Peyer's patch (tissue), 4 donors: ENCODE measurements around the gene GPS1. TPM values are rescaled to one million over a fixed set of nuclear protein-coding genes. Genes with fewer than 3 reads are reported as not detected.

Experiments used
- DNase-seq, 3 donors: peaks; one replicate each; pipeline ENCODE4 v3.0.0-alpha.2; 2017 to 2019
- H3K27ac ChIP-seq, 4 donors: fragments of 200-600 bp; sonication (generic); one replicate each; pipeline ENCODE4 v1.5.1; 2016 to 2019
- H3K27me3 ChIP-seq, 2 donors: fragments of 200-600 bp; sonication (generic); one replicate each; pipeline ENCODE4 v1.5.1; 2019
- H3K36me3 ChIP-seq, 3 donors: fragments of 200-600 bp; sonication (generic); one replicate each; pipeline ENCODE4 v1.5.1; 2016 to 2019
- H3K4me1 ChIP-seq, 4 donors: fragments of 200-600 bp; sonication (generic); one replicate each; pipeline ENCODE4 v1.5.1; 2016 to 2019
- H3K4me3 ChIP-seq, 4 donors: fragments of 200-600 bp; sonication (generic); 1 replicate in 3 of 4; 2 replicates in 1 of 4; pipeline ENCODE4 v1.5.1; 2016 to 2019; ENCODE audit warnings: mild to moderate bottlenecking in 1 of 4
- H3K9me3 ChIP-seq, 4 donors: fragments of 200-600 bp; sonication (generic); one replicate each; pipeline ENCODE4 v1.5.1; 2016 to 2019; ENCODE audit warnings: mild to moderate bottlenecking in 1 of 4
- CTCF ChIP-seq, 6 experiments: fragments of 450-650 bp in 4 of 6; fragments of 200-600 bp in 2 of 6; sonication (generic) in 1 of 6; IDR thresholded peaks; one replicate each; pipeline ENCODE4 v1.5.1; 2017 to 2019; ENCODE audit warnings: antibody characterized with exemption in 6 of 6, mild to moderate bottlenecking in 3 of 6, moderate library complexity in 1 of 6
- POLR2A ChIP-seq, 2 donors: fragments of 450-650 bp; IDR thresholded peaks; one replicate each; pipeline ENCODE4 v1.5.1; 2017; ENCODE audit warnings: antibody characterized with exemption in 2 of 2, mild to moderate bottlenecking in 2 of 2, moderate library complexity in 2 of 2
- total RNA-seq, 4 donors: library from RNA; depleted of rRNA; stranded (reverse); fragments of >200 nt; gene quantifications; one replicate each; pipeline ENCODE4 v1.1.0, GENCODE V29; 2016

The GPS1 gene
- total RNA-seq, 4 donors from 2014 or later, result 69.2 to 138 (median 88.5) TPM

DNA sequence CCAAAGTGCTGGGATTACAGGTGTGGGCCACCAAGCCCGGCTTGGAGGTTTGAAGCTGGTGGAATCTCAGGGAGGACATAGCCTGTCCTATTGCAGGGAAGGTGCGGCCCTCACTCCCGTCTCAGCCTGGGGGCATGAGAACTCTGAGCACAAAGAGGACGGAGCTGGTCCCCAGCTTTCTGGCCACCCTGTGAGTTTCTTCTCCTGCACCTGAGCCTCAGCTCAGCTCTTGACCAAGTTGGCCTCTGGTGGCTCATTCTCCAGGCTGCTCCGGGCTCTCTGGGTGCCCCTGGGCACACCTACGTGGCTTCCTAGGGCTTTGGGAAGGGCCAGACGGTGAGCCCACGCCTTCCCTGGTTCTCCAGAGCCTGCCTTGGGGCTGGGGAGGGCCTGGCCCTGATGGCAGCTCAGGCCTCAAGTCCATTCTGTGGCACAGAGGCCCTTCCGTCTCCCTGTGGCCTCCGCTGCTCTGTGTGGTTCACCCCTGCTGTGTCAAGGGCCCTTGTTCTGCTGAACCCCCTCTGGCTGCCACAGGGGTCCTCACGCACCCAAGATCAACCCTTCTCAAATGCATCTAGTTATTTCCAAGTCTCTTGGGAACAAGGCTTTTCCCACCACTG is 53.2 kb downstream of the GPS1 start:
- Histone ChIP-seq H3K4me3 (no peak overlapping the region), H3K4me1 (peaks cover 13 to 33% (median 24%) of the 10 kb centered on the region in 4 donors), H3K27ac (peak overlapping the region in 1 of 4 donors; percentile 87), H3K9me3 (no peaks in the 10 kb centered on the region), H3K27me3 (no peaks in the 10 kb centered on the region), H3K36me3 (no peaks in the 10 kb centered on the region)
- no peak for DNase-seq
- no peak for TF ChIP-seq CTCF (IDR thresholded peaks at IDR 0.05)
- no peak for TF ChIP-seq POLR2A (IDR thresholded peaks at IDR 0.05)

GRCh38 chr17:82105417-82105881 is 53.8 kb downstream of the GPS1 start:
- no peak for TF ChIP-seq POLR2A (IDR thresholded peaks at IDR 0.05)
- no peak for TF ChIP-seq CTCF (IDR thresholded peaks at IDR 0.05)
- no peaks in the 10 kb centered on the region for H3K9me3 ChIP-seq
- H3K27me3 ChIP-seq, result no peaks in the 10 kb centered on the region
- no peaks in the 10 kb centered on the region for H3K36me3 ChIP-seq
- no peak for DNase-seq
- H3K4me1 ChIP-seq, result peaks cover 13 to 29% (median 19%) of the 10 kb centered on the region in 4 donors
- peak overlapping the region; percentile 76 to 87 (median 80) for H3K27ac ChIP-seq
- H3K4me3 ChIP-seq, result peak overlapping the region in 3 of 4 donors; percentile 35 to 48 (median 40)

GRCh38 chr17:82105882-82106687 is 54.4 kb downstream of the GPS1 start:
- Histone ChIP-seq H3K36me3 (no peaks in the 10 kb centered on the region), H3K4me3 (peak overlapping the region; percentile 17 to 48 (median 38)), H3K4me1 (peaks cover 13 to 29% (median 19%) of the 10 kb centered on the region in 4 donors), H3K9me3 (no peaks in the 10 kb centered on the region), H3K27ac (peak overlapping the region; percentile 76 to 87 (median 80)), H3K27me3 (no peaks in the 10 kb centered on the region)
- peak; percentile 76 to 84 (median 78) for DNase-seq
- peak; percentile 44 to 60 for TF ChIP-seq POLR2A (IDR thresholded peaks at IDR 0.05)
- peak in 5 of 6 experiments; percentile 22 to 68 (median 54) for TF ChIP-seq CTCF (IDR thresholded peaks at IDR 0.05)

GRCh38 chr17:82106688-82107305 is 55.1 kb downstream of the GPS1 start:
- Histone ChIP-seq H3K27ac (peak overlapping the region; percentile 76 to 87 (median 80)), H3K36me3 (no peaks in the 10 kb centered on the region), H3K9me3 (no peaks in the 10 kb centered on the region), H3K27me3 (no peaks in the 10 kb centered on the region), H3K4me3 (peak overlapping the region; percentile 17 to 48 (median 38)), H3K4me1 (peaks cover 13 to 29% (median 19%) of the 10 kb centered on the region in 4 donors)
- no peak for TF ChIP-seq CTCF (IDR thresholded peaks at IDR 0.05)
- no peak for TF ChIP-seq POLR2A (IDR thresholded peaks at IDR 0.05)
- no peak for DNase-seq

Other genes starting within 250 kb of the GPS1 start
- gene GCGR, start 247.7 kb upstream of the GPS1 start, total RNA-seq, result 1 to 10 TPM in 1 of 4 donors, under 1 TPM in 1, not detected in 2; 0.67 to 1.1 TPM
- 10 to 100 TPM; 19.6 to 47.9 (median 28.8) TPM for gene MCRIP1, start 218.6 kb upstream of the GPS1 start, total RNA-seq
- gene PPP1R27, start 216.8 kb upstream of the GPS1 start, total RNA-seq, result not detected
- gene P4HB, start 191.4 kb upstream of the GPS1 start, total RNA-seq, result 1,000 to 10,000 TPM in 3 of 4 donors, 100 to 1,000 TPM in 1; 326 to 1,290 (median 1,196) TPM
- 100 to 1,000 TPM; 282 to 475 (median 350) TPM for gene ARHGDIA, start 180.6 kb upstream of the GPS1 start, total RNA-seq
- gene ALYREF, start 160.3 kb upstream of the GPS1 start, total RNA-seq, result 10 to 100 TPM; 38.9 to 96.6 (median 45.3) TPM
- gene ANAPC11, start 160.2 kb upstream of the GPS1 start, total RNA-seq, result 100 to 1,000 TPM in 1 of 4 donors, 10 to 100 TPM in 3; 69.3 to 126 (median 85.1) TPM
- gene NPB, start 149.7 kb upstream of the GPS1 start, total RNA-seq, result 1 to 10 TPM in 1 of 4 donors, under 1 TPM in 1, not detected in 2; 0.76 to 1.6 TPM
- gene PCYT2, start 140.5 kb upstream of the GPS1 start, total RNA-seq, result 100 to 1,000 TPM in 3 of 4 donors, 10 to 100 TPM in 1; 67.7 to 297 (median 179) TPM
- gene SIRT7, start 133.7 kb upstream of the GPS1 start, total RNA-seq, result 100 to 1,000 TPM in 2 of 4 donors, 10 to 100 TPM in 2; 82.5 to 130 (median 112) TPM
- 10 to 100 TPM; 19.8 to 38.3 (median 34.4) TPM for gene MAFG, start 124.2 kb upstream of the GPS1 start, total RNA-seq
- 10 to 100 TPM in 3 of 4 donors, 1 to 10 TPM in 1; 2.4 to 21.5 (median 20.2) TPM for gene PYCR1, start 114.6 kb upstream of the GPS1 start, total RNA-seq
- under 1 TPM in 1 of 4 donors, not detected in 3; 0.76 TPM for gene MYADML2, start 104.7 kb upstream of the GPS1 start, total RNA-seq
- gene NOTUM, start 90.7 kb upstream of the GPS1 start, total RNA-seq, result 1 to 10 TPM in 1 of 4 donors, not detected in 3; 1.2 TPM
- 10 to 100 TPM; 31.6 to 70.1 (median 49.9) TPM for gene ASPSCR1, start 74.3 kb upstream of the GPS1 start, total RNA-seq
- 100 to 1,000 TPM in 2 of 4 donors, 10 to 100 TPM in 2; 49.1 to 123 (median 91.8) TPM for gene CENPX, start 29.0 kb upstream of the GPS1 start, total RNA-seq
- 10 to 100 TPM; 15.5 to 74.3 (median 23.1) TPM for gene LRRC45, start 28.6 kb upstream of the GPS1 start, total RNA-seq
- gene RAC3, start 20.2 kb upstream of the GPS1 start, total RNA-seq, result 10 to 100 TPM in 2 of 4 donors, 1 to 10 TPM in 2; 4.6 to 20.6 (median 9.8) TPM
- gene DCXR, start 14.2 kb upstream of the GPS1 start, total RNA-seq, result 100 to 1,000 TPM in 2 of 4 donors, 10 to 100 TPM in 2; 68.5 to 104 (median 86.8) TPM
- 10 to 100 TPM; 42.9 to 65.7 (median 50.2) TPM for gene RFNG, start 87 bp upstream of the GPS1 start, total RNA-seq
- 100 to 1,000 TPM in 3 of 4 donors, 10 to 100 TPM in 1; 73.6 to 207 (median 122) TPM for gene DUS1L, start 13.9 kb downstream of the GPS1 start, total RNA-seq
- gene FASN, start 46.3 kb downstream of the GPS1 start, total RNA-seq, result 100 to 1,000 TPM in 1 of 4 donors, 10 to 100 TPM in 3; 50.4 to 110 (median 76.5) TPM
- gene CCDC57, start 160.9 kb downstream of the GPS1 start, total RNA-seq, result 100 to 1,000 TPM in 2 of 4 donors, 10 to 100 TPM in 2; 28.2 to 144 (median 79.8) TPM
- gene SLC16A3, start 177.1 kb downstream of the GPS1 start, total RNA-seq, result 10 to 100 TPM; 18.9 to 55.0 (median 35.3) TPM
- gene CSNK1D, start 221.8 kb downstream of the GPS1 start, total RNA-seq, result 100 to 1,000 TPM; 148 to 232 (median 215) TPM